Panc1 (cell line): Measurements from ENCODE around the gene ARHGAP31. TPM values are rescaled to one million over a fixed set of nuclear protein-coding genes. Genes with fewer than 3 reads are reported as not detected.

Experiments
- ATAC-seq: fragments of 200-7000 bp; cut with Tn5 transposase; 2 replicates; pipeline ENCODE4 v1.9.1; 2020; ENCODE audit warnings: mild to moderate bottlenecking, moderate library complexity
- BruUV-seq: library from RNA; stranded (reverse); fragments of 400-500 nt; replicated peaks from 2 replicates; lab custom pipeline; 2021; lab: Mats Ljungman, UMichigan
- CTCF ChIA-PET: fragments of 300-600 bp; sonication (Branson Sonifier 250); formaldehyde crosslinking; loops from one replicate; lab custom pipeline; 2022; ENCODE audit warnings: antibody characterized with exemption; lab: Charles Lee
- POLR2A ChIA-PET: fragments of 300-600 bp; sonication (Branson Sonifier 250); formaldehyde crosslinking; loops from one replicate; lab custom pipeline; 2022; ENCODE audit warnings: antibody characterized with exemption; lab: Charles Lee
- DNase-seq: peaks from one replicate; pipeline ENCODE4 v3.0.0-alpha.2; 2010; ENCODE audit warnings: low read depth, low spot score
- H3K27ac ChIP-seq: 2 replicates; pipeline ENCODE4 v1.5.1; 2011; ENCODE audit warnings: mild to moderate bottlenecking, low read length, inconsistent platforms
- H3K27me3 ChIP-seq: fragments of 200-500 bp; sonication (Bioruptor generic); 2 replicates; pipeline ENCODE4 v1.6.0; 2014; ENCODE audit warnings: low read length, inconsistent platforms; ENCODE audit not compliant: control insufficient read depth, insufficient read depth
- H3K36me3 ChIP-seq: fragments of 200-500 bp; sonication (Bioruptor generic); 2 replicates; pipeline ENCODE4 v1.5.1; 2014; ENCODE audit warnings: inconsistent platforms, mild to moderate bottlenecking, low read length, moderate library complexity; ENCODE audit not compliant: control insufficient read depth, insufficient read depth
- H3K4me1 ChIP-seq: 2 replicates; pipeline ENCODE4 v1.5.1; 2011; ENCODE audit warnings: inconsistent platforms, mild to moderate bottlenecking, low read length, moderate library complexity; ENCODE audit not compliant: control insufficient read depth, insufficient read depth
- H3K4me3 ChIP-seq, 2 experiments: 2 replicates each; pipeline ENCODE4 v1.5.1; 2011 to 2012; ENCODE audit warnings: low read depth in 2 of 2, low read length in 2 of 2, mild to moderate bottlenecking in 2 of 2, inconsistent platforms in 1 of 2, moderate library complexity in 1 of 2
- H3K9me3 ChIP-seq: fragments of 200-500 bp; sonication (Bioruptor generic); 2 replicates; pipeline ENCODE4 v1.5.1; 2014; ENCODE audit warnings: low read depth, mild to moderate bottlenecking, inconsistent platforms, low read length, moderate library complexity; ENCODE audit not compliant: control insufficient read depth, insufficient read depth
- POLR2AphosphoS5 ChIP-seq: IDR thresholded peaks from 2 replicates; pipeline ENCODE4 v1.6.1; 2012; ENCODE audit warnings: mild to moderate bottlenecking, low read depth, low read length, moderate library complexity
- SIN3A ChIP-seq: IDR thresholded peaks from 2 replicates; pipeline ENCODE4 v1.6.1; 2012; ENCODE audit warnings: low read depth, mild to moderate bottlenecking, low read length, moderate library complexity, borderline replicate concordance; ENCODE audit not compliant: insufficient read depth
- TCF7L2 ChIP-seq: IDR thresholded peaks from 2 replicates; pipeline ENCODE4 v1.6.1; 2011; ENCODE audit warnings: mild to moderate bottlenecking, low read depth, low read length, inconsistent platforms
- in situ Hi-C: cut with HindIII; loops from 2 replicates; pipeline ENCODE4 v1.10.0; 2016; ENCODE audit warnings: low sequenced_read_pairs, low pct_unique_long_range_greater_than_20kb
- intact Hi-C: fragments of 100-400 bp; cut with micrococcal nuclease; formaldehyde crosslinking; loops from one replicate; pipeline ENCODE4 v1.10.0; 2022; ENCODE audit not compliant: unreplicated experiment
- total RNA-seq: library from RNA; stranded (reverse); gene quantifications from one replicate; pipeline ENCODE4 v1.2.1, GENCODE V29; 2021; ENCODE audit not compliant: unreplicated experiment
- TF ChIP-seq, protein P1 (sequence below): fragments of 450-650 bp; IDR thresholded peaks from 2 replicates; pipeline ENCODE4 v1.5.1; 2017; ENCODE audit warnings: mild to moderate bottlenecking
- TF ChIP-seq, protein P2 (sequence below), 2 experiments: IDR thresholded peaks; 2 replicates each; pipeline ENCODE4 v1.6.1; 2011 to 2012; ENCODE audit warnings: low read depth in 2 of 2, control low read depth in 1 of 2, low read length in 1 of 2, mild to moderate bottlenecking in 1 of 2, moderate library complexity in 1 of 2; ENCODE audit not compliant: insufficient read depth in 1 of 2

The ARHGAP31 gene
- total RNA-seq, 1 experiment from 2014 or later: 7.6 TPM

DNA sequence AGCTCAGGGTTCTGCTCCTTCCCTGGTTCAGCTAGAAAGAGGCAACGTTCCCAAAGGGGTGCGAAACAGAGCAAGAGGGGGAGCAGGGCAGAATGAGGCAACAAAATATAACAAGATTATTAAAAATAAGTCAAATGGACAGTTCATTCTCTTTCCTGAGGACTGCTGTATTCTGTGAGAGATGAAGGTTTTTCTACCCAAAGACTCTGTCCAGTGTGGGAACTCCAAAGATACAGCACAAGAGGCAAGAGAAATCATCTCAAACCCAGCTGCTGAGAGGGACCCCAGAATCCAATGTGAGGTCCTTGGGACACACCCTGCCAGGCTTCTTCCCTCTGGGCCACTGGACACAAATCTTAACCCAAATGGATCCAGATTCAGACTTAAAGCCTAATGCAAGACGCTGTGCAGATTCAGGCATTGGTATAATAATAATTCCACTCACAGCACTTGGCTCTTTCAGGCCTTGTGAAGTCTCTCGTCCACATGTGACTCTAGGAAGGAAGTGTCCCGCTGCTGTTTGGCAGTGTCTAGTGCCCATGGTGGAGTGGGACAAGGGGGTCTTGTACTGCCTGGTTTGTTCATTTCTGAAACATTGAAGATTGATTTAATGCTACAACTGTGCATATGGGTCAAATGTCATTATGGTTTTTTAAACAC lies 14.5 kb upstream of the ARHGAP31 start:
- TF ChIP-seq SIN3A (no peak), POLR2AphosphoS5 (no peak), TCF7L2 (no peak)
- TF ChIP-seq, protein P1, sequence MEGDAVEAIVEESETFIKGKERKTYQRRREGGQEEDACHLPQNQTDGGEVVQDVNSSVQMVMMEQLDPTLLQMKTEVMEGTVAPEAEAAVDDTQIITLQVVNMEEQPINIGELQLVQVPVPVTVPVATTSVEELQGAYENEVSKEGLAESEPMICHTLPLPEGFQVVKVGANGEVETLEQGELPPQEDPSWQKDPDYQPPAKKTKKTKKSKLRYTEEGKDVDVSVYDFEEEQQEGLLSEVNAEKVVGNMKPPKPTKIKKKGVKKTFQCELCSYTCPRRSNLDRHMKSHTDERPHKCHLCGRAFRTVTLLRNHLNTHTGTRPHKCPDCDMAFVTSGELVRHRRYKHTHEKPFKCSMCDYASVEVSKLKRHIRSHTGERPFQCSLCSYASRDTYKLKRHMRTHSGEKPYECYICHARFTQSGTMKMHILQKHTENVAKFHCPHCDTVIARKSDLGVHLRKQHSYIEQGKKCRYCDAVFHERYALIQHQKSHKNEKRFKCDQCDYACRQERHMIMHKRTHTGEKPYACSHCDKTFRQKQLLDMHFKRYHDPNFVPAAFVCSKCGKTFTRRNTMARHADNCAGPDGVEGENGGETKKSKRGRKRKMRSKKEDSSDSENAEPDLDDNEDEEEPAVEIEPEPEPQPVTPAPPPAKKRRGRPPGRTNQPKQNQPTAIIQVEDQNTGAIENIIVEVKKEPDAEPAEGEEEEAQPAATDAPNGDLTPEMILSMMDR: no peak
- TF ChIP-seq, protein P2, sequence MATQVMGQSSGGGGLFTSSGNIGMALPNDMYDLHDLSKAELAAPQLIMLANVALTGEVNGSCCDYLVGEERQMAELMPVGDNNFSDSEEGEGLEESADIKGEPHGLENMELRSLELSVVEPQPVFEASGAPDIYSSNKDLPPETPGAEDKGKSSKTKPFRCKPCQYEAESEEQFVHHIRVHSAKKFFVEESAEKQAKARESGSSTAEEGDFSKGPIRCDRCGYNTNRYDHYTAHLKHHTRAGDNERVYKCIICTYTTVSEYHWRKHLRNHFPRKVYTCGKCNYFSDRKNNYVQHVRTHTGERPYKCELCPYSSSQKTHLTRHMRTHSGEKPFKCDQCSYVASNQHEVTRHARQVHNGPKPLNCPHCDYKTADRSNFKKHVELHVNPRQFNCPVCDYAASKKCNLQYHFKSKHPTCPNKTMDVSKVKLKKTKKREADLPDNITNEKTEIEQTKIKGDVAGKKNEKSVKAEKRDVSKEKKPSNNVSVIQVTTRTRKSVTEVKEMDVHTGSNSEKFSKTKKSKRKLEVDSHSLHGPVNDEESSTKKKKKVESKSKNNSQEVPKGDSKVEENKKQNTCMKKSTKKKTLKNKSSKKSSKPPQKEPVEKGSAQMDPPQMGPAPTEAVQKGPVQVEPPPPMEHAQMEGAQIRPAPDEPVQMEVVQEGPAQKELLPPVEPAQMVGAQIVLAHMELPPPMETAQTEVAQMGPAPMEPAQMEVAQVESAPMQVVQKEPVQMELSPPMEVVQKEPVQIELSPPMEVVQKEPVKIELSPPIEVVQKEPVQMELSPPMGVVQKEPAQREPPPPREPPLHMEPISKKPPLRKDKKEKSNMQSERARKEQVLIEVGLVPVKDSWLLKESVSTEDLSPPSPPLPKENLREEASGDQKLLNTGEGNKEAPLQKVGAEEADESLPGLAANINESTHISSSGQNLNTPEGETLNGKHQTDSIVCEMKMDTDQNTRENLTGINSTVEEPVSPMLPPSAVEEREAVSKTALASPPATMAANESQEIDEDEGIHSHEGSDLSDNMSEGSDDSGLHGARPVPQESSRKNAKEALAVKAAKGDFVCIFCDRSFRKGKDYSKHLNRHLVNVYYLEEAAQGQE (IDR thresholded peaks at IDR 0.05; ENCODE audit: insufficient read depth in 1 of 2, low read depth in 2 of 2, low read length in 1 of 2): no peak
- H3K27ac ChIP-seq: no peak overlapping the region
- H3K4me3 ChIP-seq: no peak overlapping the region
- in situ Hi-C loops (no loop called here), intact Hi-C loops (loop anchor here (10.0 kb wide), 2 partner anchors 185 to 405 kb away; partner anchors contain the start of genes POGLUT1 and TMEM39A)
- POLR2A ChIA-PET: interaction anchor here (0.5 kb wide), 1 partner anchor 38 kb away, joined by 4 read pairs; no protein-coding TSS in a partner anchor
- H3K27me3 ChIP-seq: no peaks in the 10 kb centered on the region
- no peaks in the 10 kb centered on the region for H3K9me3 ChIP-seq
- BruUV-seq: no TSS peak
- no peaks in the 10 kb centered on the region for H3K4me1 ChIP-seq
- CTCF ChIA-PET: no interaction called here
- H3K36me3 ChIP-seq: no peaks in the 10 kb centered on the region
- DNase-seq: no peak
- ATAC-seq: no peak

DNA sequence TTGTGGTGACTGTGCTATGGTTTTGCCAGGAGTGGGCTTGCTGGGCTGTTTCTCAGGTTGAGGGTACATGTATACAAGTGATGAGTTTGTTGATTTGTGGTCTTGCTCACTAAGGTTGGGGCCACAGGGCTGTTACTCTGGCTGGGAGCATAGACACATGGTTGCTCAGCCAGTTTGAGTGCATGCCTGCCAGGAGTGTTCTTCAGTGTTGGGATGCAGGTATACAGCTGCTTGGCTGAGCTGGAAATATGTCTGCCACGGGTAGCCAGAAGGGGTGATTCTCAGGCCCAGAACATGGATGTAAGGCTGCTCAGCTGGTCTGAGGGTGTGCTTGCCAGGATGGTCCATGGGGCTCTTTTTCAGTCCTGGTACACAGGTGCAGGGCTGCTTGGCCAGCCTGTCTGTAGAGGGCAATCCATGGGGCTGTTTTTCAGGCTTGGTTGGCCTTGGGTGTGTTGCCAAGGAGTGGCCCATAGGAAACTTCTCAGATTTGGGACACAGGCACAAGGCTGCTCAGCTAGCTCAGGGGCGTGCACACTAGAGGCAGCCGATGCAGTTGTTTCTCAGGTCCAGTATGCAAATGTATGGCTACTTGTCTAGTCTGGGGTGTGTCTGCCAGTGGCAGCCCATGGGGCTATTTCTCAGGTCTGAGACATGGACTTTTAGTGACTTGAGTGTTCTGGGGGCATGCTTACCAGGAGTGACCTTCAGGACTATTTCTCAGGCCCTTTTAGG lies 5.3 kb upstream of the ARHGAP31 start:
- TF ChIP-seq, protein P1: no peak
- TF ChIP-seq, protein P2 (IDR thresholded peaks at IDR 0.05; ENCODE audit: insufficient read depth in 1 of 2, low read depth in 2 of 2, low read length in 1 of 2): no peak
- TF ChIP-seq POLR2AphosphoS5: no peak
- in situ Hi-C loops (no loop called here), intact Hi-C loops (no loop called here)
- no peak for DNase-seq
- ChIA-PET CTCF (no interaction called here), POLR2A (no interaction called here)
- Histone ChIP-seq H3K36me3 (no peaks in the 10 kb centered on the region), H3K4me1 (peaks cover 8% of the 10 kb centered on the region), H3K27me3 (no peaks in the 10 kb centered on the region; the same call in 1 of the 2 replicates), H3K9me3 (peaks cover 4% of the 10 kb centered on the region; the same call in 1 of the 2 replicates), H3K4me3 (no peak overlapping the region), H3K27ac (no peak overlapping the region)
- ATAC-seq: no peak
- no TSS peak for BruUV-seq
